Measurements from ENCODE around the gene FOXP1. TPM values are rescaled to one million over a fixed set of nuclear protein-coding genes. Genes with fewer than 3 reads are reported as not detected.
A peak's percentile ranks its signal among the peaks of the same experiment; 100 is the strongest.

The FOXP1 gene
- total and polyA plus RNA-seq, 2 donors (not counting 1 experiment from before 2014, with no cell fraction given): 91.1 to 508 TPM

DNA sequence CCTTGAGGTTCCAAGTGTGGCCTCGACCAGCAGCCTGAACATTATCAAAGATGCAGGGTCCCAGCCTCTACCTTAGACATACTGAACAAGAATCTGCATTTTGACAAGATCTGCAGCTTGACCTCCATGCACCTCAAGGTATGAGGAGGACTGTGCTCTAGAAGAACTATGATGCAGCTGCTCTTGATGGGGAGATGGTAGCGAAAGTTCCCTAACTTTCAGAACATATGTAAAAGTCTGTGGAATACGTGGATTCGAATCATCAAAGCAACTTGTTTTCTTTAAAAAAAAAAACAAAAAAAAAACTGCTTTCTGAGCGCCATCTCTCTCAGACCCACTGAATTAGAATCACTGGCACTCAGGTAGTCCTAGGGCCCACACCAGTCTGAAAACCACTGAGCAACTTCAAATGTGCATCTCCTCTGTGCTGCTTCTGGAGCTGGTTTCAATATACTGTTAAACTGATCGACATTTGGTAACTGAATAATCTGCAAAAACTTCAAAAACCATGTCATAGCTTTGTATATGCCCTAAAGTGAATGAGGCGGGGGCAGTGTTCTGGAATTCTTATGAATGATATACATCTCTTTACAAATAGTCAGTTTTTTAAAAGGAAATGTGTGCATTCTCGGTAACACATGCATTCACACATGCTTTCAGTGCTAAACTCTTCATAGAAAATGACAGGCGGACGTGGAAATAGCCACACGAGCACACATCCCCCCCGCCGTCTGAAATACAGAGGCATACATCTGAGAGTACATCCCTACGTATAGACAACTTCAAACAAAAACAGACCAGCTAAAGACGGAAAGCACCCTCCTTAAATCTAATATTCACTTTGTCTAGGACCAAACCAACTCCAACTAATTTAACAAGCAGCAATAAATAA, 128.8 kb downstream of the FOXP1 start:
- no peak for DNase-seq
- POLR2A ChIA-PET: interaction anchor here (0.8 to 3.0 kb wide), 2 partner anchors 11 to 60 kb away, joined by 6 to 15 read pairs; no protein-coding TSS in a partner anchor
- H3K9me3 ChIP-seq (ENCODE audit: control extremely low read depth in 1 of 3, control insufficient read depth in 2 of 3, insufficient read depth in 1 of 3, low read length in 2 of 3): no peaks in the 10 kb centered on the region

More for the DNA sequence above, 128.8 kb downstream of the FOXP1 start:
- Mint-ChIP-seq H3K9me3 (ENCODE audit: insufficient read depth) (no peaks in the 10 kb centered on the region), H3K4me3 (peak overlapping the region; percentile 83), H3K27me3 (no peaks in the 10 kb centered on the region), H3K27ac (peak overlapping the region; percentile 94), H3K4me1 (peaks cover 83% of the 10 kb centered on the region)
- Histone ChIP-seq H3K4me3 (ENCODE audit: control extremely low read depth in 1 of 5, extremely low read depth in 1 of 5, insufficient read depth in 1 of 5, low read depth in 2 of 5, low read length in 4 of 5) (peak overlapping the region in 2 of 5 experiments; percentile 4 to 53), H3K79me2 (ENCODE audit: control insufficient read depth, insufficient read depth, low read length) (peaks cover 96% of the 10 kb centered on the region), H3K27me3 (replicated peaks in 1 of 4; ENCODE audit: control extremely low read depth in 1 of 4, control insufficient read depth in 3 of 4, insufficient read depth in 4 of 4, low read length in 3 of 4) (no peaks in the 10 kb centered on the region), H3K27ac (ENCODE audit: low read length in 2 of 2) (peak overlapping the region; percentile 80 to 86), H2AFZ (ENCODE audit: insufficient read depth, low read depth, low read length, poor library complexity, severe bottlenecking) (peak overlapping the region; percentile 43), H3K9ac (ENCODE audit: low read length) (peak overlapping the region; percentile 62), H4K20me1 (ENCODE audit: control insufficient read depth, insufficient read depth, low read length, poor library complexity, severe bottlenecking) (no peaks in the 10 kb centered on the region), H3K4me1 (ENCODE audit: control insufficient read depth in 2 of 2, insufficient read depth in 2 of 2, low read length in 2 of 2) (peaks cover 79 to 91% of the 10 kb centered on the region in 2 donors), H3K36me3 (replicated peaks in 1 of 2; ENCODE audit: control extremely low read depth in 1 of 2, control insufficient read depth in 1 of 2, extremely low read depth in 1 of 2, insufficient read depth in 2 of 2, low read length in 1 of 2) (no peaks in the 10 kb centered on the region), H3K4me2 (replicated peaks; ENCODE audit: low read depth, low read length, poor library complexity, severe bottlenecking) (peak overlapping the region; percentile 69)
- ATAC-seq (ENCODE audit: low read depth): peak; percentile 40
- TF ChIP-seq EZH2 (IDR thresholded peaks at IDR 0.05; ENCODE audit: borderline replicate concordance, insufficient read depth, low read depth, low read length, poor library complexity, severe bottlenecking): no peak
- TF ChIP-seq, protein P1, sequence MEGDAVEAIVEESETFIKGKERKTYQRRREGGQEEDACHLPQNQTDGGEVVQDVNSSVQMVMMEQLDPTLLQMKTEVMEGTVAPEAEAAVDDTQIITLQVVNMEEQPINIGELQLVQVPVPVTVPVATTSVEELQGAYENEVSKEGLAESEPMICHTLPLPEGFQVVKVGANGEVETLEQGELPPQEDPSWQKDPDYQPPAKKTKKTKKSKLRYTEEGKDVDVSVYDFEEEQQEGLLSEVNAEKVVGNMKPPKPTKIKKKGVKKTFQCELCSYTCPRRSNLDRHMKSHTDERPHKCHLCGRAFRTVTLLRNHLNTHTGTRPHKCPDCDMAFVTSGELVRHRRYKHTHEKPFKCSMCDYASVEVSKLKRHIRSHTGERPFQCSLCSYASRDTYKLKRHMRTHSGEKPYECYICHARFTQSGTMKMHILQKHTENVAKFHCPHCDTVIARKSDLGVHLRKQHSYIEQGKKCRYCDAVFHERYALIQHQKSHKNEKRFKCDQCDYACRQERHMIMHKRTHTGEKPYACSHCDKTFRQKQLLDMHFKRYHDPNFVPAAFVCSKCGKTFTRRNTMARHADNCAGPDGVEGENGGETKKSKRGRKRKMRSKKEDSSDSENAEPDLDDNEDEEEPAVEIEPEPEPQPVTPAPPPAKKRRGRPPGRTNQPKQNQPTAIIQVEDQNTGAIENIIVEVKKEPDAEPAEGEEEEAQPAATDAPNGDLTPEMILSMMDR (IDR thresholded peaks at IDR 0.05): no peak
- 21% methylated on average over 8 of the region's 15 CpGs for WGBS (ENCODE audit: insufficient coverage)
- CTCF ChIA-PET: interaction anchor here (0.7 to 3.7 kb wide), 13 partner anchors 10 to 1084 kb away, joined by 3 to 25 read pairs (median 3); no protein-coding TSS in a partner anchor
- intact Hi-C loops (cut with micrococcal nuclease): loop anchor here (1.0 to 5.0 kb wide), 4 partner anchors 10 to 38 kb away; no protein-coding TSS in a partner anchor

Data from B cell (primary cell).